Upper lobe of left lung (tissue), 4 donors: ENCODE results near the gene VPS29.
"Not testable (repeated sequence)": the region's sequence is repeated elsewhere in the genome, so short reads cannot be mapped to it uniquely, and the experiment has no call there.

Experiments
- EP300 ChIP-seq, 4 donors: sonication (generic); formaldehyde crosslinking; IDR thresholded peaks; one replicate each; pipeline ENCODE4 v1.5.1; 2017; ENCODE audit warnings: antibody characterized with exemption in 4 of 4, control low read depth in 2 of 4
- POLR2A ChIP-seq, 4 donors: fragments of 450-650 bp; IDR thresholded peaks; one replicate each; pipeline ENCODE4 v1.5.1; 2016 to 2017; ENCODE audit warnings: antibody characterized with exemption in 4 of 4, mild to moderate bottlenecking in 2 of 4
- TF ChIP-seq, protein P1 (sequence below), 6 experiments: fragments of 450-650 bp in 4 of 6; fragments of 200-600 bp in 2 of 6; sonication (generic) in 2 of 6; IDR thresholded peaks; one replicate each; pipeline ENCODE4 v1.5.1; 2016 to 2019; ENCODE audit warnings: antibody characterized with exemption in 6 of 6

DNA sequence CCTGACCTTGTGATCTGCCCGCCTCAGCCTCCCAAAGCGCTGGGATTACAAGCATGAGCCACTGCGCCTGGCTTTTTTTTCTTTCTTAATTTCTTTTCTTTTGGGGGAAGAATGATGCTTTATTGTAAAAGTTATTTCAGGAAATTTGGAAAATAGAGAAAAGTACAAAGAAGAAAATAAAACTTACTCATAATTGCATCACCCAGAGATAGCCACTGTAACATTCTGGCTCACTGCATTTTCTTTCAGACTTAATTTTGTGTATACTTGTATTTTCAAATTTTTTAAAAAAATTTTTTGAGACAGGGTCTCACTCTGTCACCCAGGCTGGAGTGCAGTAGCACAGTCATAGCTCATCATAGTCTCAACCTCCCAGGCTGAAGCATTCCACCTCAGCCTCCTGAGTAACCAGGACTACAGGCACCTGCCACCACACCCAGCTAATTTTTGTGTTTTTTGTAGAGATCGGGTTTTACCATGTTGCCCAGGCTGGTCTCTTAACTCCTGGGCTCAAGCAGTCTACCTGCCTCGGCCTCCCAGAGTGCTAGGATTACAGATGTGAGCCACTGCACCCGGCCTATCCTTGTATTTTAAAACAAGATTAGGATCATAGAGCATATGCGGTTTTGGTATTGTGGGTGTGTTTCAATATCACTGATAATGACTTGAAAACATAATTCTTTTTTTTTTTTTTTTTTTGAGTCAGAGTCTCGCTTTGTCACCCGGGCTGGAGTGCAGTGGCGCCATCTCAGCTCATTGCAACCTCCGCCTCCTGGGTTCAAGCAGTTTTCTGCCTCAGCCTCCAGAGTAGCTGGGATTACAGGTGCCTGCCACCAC lies 19.2 kb upstream of the VPS29 start:
- TF ChIP-seq, protein P1, sequence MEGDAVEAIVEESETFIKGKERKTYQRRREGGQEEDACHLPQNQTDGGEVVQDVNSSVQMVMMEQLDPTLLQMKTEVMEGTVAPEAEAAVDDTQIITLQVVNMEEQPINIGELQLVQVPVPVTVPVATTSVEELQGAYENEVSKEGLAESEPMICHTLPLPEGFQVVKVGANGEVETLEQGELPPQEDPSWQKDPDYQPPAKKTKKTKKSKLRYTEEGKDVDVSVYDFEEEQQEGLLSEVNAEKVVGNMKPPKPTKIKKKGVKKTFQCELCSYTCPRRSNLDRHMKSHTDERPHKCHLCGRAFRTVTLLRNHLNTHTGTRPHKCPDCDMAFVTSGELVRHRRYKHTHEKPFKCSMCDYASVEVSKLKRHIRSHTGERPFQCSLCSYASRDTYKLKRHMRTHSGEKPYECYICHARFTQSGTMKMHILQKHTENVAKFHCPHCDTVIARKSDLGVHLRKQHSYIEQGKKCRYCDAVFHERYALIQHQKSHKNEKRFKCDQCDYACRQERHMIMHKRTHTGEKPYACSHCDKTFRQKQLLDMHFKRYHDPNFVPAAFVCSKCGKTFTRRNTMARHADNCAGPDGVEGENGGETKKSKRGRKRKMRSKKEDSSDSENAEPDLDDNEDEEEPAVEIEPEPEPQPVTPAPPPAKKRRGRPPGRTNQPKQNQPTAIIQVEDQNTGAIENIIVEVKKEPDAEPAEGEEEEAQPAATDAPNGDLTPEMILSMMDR (IDR thresholded peaks at IDR 0.05) = not testable (repeated sequence)
- not testable (repeated sequence) for TF ChIP-seq EP300, POLR2A (IDR thresholded peaks at IDR 0.05)
